C4-2B (cell line): ENCODE results near the gene RPH3AL.

Experiments used
- H3K27ac ChIP-seq: fragments of 450-650 bp; 2 replicates; pipeline ENCODE4 v1.5.1; 2017
- ZFX ChIP-seq: fragments of 450-650 bp; IDR thresholded peaks from 2 replicates; pipeline ENCODE4 v1.6.1; 2017
- TF ChIP-seq, protein P1 (sequence below): fragments of 450-650 bp; conservative IDR thresholded peaks from 2 replicates; pipeline ENCODE4 v1.5.1; 2017; ENCODE audit warnings: mild to moderate bottlenecking

Gene RPH3AL

DNA sequence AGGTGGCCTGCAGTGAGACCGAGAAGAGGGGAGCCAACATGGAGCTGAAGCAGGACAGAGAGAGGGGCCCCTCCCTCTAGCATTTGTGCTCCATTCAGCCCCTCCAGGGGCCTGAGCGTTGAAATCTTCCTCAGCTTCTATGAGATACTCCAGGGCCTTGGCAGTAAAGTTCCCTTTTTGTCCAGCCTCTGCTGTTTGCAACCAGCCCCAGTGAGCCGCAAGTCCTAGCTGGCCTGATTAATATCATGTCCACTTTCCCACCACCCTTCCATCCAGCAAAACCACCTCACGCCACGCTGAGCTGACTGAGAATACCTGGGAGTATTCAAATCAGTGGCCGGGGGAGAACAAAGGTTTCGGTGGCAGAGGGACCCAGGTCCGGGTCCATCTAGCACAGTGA is 11.7 kb upstream of the RPH3AL start:
- H3K27ac ChIP-seq: no peak overlapping the region

DNA sequence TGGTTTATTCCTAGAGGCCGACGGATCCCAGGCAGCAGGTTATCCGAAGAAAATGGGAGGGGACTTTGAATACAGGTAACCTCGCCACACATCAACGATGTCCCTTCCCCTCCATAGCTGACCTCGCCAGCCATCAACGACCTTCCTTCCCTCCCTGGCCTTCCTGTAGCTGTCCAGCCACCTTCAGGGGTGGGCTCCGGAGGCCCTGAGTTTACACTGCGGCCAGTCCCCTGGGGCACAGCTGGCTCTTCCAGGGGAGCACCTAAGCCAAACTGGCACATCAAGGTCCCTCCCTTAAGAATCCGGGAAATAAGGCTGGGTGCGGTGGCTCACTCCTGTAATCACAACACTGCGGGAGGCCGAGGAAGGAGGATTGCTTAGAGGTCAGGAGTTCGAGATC is 10.1 kb upstream of the RPH3AL start:
- no peak overlapping the region for H3K27ac ChIP-seq
- TF ChIP-seq, protein P1, sequence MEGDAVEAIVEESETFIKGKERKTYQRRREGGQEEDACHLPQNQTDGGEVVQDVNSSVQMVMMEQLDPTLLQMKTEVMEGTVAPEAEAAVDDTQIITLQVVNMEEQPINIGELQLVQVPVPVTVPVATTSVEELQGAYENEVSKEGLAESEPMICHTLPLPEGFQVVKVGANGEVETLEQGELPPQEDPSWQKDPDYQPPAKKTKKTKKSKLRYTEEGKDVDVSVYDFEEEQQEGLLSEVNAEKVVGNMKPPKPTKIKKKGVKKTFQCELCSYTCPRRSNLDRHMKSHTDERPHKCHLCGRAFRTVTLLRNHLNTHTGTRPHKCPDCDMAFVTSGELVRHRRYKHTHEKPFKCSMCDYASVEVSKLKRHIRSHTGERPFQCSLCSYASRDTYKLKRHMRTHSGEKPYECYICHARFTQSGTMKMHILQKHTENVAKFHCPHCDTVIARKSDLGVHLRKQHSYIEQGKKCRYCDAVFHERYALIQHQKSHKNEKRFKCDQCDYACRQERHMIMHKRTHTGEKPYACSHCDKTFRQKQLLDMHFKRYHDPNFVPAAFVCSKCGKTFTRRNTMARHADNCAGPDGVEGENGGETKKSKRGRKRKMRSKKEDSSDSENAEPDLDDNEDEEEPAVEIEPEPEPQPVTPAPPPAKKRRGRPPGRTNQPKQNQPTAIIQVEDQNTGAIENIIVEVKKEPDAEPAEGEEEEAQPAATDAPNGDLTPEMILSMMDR: no peak
- no peak for TF ChIP-seq ZFX

More for the DNA sequence above, 11.7 kb upstream of the RPH3AL start:
- TF ChIP-seq ZFX: no peak
- TF ChIP-seq, protein P1: no peak

DNA sequence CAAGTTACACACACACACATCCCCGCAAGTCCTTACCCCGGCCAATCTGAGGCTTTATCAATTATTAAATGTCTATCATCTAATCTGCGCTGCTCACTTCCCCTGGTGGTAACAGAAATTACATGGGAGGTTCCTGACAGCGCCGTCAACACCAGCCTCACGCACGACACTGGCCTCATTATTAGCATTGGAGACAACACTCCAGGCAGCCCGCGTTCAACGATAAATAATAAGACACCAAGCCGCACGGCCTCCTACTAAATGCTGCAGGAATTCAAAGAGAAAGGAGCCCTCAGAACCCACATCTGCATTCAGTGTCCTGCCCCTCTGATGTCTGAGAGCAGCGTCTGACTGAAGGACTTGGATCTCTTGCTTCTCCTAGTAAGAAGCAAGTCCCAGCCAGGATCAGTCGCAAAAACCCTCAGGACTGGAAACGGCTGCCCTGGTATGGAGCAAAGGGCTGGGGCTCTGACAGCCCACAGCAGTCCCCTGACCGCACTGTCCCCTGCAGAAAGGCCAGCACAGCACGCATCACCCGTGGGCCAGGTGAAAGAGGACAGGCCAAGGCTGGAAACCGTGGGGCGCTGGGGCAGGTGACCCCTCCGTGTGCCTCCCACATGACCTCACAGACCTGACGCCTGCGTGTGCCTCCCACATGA is 7.6 kb upstream of the RPH3AL start:
- H3K27ac ChIP-seq: no peak overlapping the region

DNA sequence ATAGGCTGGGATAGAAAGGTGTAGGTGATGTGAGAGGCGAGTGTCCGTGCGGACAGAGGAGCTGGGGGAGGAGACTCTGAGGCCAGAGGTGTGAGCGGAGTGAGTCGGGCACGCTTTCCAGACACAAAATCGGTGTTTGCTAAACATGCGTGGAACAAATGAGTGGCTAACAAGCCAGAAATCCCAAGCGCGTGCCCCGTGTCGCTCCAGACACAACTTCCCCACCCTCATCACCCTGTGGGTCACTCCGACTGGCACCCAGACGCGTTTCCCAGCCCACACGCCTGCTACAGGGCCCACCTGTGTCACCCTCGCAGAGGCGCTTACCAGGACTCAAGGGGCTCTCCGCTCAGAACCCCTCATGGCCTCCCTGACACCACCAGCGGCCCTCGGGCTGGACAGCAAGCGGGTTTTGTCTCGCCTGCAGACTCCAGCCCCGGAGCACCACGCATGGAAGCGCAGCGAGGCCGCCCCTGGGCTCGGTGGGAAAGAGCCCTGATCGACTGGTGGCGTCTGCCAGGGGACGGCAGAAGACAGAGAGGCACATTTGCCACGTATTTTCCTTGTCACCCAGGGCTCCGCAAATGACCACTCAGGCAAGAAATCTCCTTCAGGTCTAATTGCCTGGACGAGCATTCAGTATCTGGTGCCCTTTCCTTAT is 6.0 kb upstream of the RPH3AL start:
- H3K27ac ChIP-seq: no peak overlapping the region
- TF ChIP-seq, protein P1: no peak
- TF ChIP-seq ZFX: no peak

More for the DNA sequence above, 7.6 kb upstream of the RPH3AL start:
- TF ChIP-seq, protein P1: no peak
- TF ChIP-seq ZFX: no peak

DNA sequence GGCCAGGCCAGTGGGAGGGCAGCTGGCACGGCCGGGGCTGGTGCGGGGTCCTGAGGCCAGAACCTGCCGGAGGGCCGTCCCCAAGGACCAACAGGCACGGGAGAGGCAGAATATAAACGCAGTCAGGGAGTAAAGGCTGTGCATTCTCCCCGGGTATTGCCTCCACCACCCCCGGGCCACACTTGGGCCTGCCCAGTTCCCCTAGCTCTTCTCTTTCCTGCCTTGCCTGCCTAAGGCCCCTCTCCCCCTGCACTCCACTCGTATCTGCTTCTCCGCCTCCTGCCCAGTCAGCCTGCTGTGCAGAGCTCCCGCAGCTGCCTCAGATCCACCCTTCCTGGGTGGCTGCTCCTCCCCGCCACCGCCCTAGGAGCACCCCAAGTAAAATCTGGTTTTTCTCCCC is 5.0 kb upstream of the RPH3AL start:
- H3K27ac ChIP-seq: no peak overlapping the region
- TF ChIP-seq, protein P1: no peak
- no peak for TF ChIP-seq ZFX

DNA sequence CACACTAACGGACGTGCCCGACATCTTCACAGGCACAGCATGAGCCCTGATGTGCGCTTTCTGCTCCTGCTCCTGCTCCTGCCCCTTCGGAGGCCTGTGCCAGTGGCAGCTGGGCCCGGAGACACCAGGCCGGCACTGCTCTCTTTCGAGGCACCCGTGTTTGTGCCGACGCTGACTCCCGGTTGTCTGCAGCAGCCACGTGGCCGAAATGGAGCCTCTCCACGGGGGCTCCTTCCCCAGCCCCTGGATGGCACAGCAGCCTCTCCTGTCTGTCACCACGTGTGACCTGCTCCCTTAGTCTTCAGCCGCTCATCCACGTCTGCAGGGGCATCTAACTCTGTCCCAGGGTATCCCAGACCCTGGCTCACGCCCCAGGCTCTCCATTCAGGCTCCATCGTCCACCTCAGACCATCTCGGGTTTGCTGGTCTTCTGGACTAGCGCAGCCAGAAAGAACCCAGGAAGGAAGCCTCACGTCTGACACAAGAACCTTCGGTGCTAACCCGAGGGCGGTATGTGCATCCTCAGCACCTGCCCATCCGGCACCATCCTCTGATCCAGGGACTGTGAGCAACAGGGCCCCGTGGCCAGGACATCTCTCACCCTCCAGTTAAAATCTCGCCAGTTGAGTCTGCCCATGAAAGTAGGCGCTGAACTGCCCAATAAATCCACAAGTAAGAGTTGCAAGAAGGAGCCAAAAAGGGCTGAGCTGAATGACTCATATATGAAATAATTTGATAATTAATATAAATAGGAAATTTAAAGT is 4.2 kb upstream of the RPH3AL start:
- no peak overlapping the region for H3K27ac ChIP-seq
- no peak for TF ChIP-seq ZFX
- TF ChIP-seq, protein P1: no peak
